Stimulated activated CD4-positive, alpha-beta T cell treated with anti-CD3 and anti-CD28 coated beads, Interleukin-2, amount 100 ng/mL, for 48 hours (primary cell): ENCODE measurements around the gene RNF213.
"Not testable (repeated sequence)": the region's sequence is repeated elsewhere in the genome, so short reads cannot be mapped to it uniquely, and the experiment has no call there.

Experiments used
- DNase-seq, 2 donors: peaks; one replicate each; pipeline ENCODE4 v3.0.0-alpha.2; 2020

Gene RNF213

DNA sequence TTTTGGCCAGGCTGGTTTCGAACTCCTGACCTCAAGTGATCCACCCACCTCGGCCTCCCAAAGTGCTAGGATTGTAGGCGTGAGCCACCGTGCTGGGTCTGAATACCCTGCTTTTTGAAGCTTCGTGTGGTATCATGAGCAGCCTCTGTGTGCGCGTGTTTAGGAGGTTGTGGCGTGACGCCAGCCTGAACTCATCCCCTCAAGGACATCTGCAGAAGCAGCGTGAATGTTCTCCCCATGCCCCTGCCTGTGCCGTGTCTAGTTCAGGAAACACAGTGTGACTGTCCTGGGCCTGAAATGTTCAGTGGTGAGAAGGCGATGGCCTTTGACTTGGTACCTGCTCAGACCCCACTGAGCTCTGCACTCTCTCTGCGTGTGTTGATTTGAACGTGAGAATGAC lies 35.6 kb downstream of the RNF213 start:
- no peak for DNase-seq

DNA sequence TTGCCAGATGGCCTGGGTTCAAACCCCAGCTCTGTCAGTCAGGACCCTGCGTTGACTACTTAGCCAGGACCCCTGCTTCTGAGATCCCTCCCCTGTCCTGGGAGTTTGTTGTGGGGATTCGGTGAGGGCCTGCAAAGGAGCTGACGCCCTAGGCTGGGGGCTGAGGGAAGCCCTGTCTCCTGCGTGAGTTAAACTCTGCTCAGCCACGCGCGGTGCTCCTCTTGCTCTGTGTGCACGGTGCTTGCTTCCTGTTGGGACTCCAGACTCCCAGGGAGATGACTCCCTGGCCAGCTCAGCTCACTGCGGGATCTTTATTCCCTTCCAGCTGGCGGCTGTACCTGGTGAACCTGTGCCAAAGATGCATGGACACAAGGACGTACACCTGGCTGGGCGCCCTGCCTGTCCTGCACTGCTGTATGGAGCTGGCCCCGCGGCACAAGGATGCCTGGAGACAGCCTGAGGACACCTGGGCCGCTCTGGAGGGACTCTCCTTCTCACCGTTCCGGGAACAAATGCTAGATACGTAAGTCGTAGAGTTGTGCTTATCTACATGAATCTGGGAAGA lies 37.4 kb downstream of the RNF213 start:
- DNase-seq = no peak

DNA sequence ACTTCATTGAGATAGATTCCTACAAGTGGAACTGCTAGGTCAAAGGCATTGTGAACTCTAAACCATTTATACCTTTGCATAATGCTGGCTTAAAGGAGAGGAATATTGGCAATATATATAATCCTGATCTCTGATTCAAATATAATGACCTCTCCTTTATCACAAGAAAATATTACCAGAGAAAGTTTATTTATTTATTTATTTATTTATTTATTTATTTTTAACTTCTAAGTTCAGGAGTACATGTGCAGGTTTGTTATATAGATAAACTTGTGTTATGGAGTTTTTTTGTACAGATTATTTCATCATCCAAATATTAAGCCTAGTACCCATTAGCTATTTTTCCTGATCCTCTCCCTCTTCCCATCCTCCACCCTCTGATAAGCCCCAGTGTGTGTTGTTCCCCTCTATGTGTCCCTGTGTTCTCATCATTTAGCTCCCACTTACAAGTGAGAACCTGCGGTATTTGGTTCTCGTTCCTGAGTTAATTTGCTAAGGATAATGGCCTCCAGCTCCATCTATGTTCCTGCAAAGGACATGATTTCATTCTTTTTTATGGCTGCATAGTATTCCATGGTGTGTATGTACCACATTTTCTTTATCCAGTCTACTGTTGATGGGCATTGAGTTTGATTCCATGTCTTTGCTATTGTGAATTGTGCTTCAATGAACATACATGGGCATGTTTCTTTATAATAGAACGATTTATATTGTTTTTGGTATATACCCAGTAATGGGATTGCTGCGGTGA lies 38.9 kb downstream of the RNF213 start:
- not testable (repeated sequence) for DNase-seq

DNA sequence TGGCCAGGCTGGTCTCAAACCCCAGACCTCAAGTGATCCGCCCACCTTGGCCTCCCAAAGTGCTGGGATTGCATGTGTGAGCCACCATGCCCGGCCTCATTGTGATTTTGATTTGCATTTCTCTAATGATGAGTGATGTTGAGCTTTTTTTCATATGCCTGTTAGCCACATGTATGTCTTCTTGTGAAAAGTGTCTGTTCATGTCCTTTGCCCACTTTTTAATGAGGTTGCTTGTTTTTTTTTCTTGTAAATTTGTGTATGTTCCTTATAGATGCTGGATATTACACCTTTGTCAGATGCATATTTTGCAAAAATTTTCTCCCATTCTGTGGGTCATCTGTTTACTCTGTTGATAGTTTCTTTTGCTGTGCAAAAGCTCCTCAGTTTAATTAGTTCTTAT lies 40.1 kb downstream of the RNF213 start:
- DNase-seq = not testable (repeated sequence)

DNA sequence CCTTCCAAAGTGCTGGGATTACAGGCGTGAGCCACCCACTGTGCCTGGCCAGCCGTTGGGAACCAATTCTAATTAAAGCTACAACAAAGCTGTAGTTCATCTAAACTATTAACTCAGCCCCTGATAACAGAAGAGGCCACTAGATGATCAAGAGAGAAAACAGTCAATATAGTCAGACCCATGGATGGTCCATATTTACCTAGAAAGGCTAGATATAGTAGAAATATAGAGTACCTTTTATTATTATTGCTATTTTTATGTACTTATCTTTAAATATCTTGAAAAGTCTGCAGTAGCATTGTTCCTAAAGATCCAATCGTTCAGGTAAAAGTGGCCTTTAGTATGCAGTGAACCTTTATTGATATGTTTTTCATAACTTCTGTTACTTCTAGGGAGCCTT lies 43.2 kb downstream of the RNF213 start:
- DNase-seq = no peak

DNA sequence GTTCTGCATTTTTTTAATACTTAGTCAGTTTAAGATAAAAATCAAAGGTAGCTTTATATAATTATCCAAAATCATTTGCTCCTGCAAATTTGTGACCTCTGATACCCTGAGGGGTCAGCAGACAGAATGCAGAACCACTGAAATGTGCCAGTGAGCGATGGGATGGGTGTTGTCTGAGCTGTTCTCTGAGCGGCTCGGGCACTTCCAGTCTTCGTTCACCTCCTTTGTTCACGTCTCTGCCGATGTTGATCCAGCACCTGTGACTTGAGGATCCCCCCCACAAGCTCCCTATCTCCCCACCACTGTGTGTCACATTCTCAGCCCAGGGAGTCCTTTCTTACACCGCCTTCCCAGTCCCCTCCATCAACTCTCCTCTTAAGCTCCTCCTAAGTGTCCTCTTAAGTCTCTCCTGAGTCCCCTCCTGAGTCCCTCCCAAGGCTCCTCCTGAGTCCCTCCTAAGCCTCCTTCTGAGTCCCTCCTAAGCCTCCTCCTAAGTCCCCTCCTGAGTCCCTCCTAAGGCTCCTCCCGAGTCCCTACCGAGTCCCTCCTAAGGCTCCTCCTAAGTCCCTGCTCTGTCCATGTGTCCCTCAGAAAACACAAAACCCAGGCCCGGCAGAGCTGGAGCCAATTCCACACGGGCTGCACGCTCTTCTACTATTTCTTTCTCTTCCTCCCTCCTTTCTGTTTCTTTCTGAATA lies 47.5 kb downstream of the RNF213 start:
- DNase-seq = no peak

DNA sequence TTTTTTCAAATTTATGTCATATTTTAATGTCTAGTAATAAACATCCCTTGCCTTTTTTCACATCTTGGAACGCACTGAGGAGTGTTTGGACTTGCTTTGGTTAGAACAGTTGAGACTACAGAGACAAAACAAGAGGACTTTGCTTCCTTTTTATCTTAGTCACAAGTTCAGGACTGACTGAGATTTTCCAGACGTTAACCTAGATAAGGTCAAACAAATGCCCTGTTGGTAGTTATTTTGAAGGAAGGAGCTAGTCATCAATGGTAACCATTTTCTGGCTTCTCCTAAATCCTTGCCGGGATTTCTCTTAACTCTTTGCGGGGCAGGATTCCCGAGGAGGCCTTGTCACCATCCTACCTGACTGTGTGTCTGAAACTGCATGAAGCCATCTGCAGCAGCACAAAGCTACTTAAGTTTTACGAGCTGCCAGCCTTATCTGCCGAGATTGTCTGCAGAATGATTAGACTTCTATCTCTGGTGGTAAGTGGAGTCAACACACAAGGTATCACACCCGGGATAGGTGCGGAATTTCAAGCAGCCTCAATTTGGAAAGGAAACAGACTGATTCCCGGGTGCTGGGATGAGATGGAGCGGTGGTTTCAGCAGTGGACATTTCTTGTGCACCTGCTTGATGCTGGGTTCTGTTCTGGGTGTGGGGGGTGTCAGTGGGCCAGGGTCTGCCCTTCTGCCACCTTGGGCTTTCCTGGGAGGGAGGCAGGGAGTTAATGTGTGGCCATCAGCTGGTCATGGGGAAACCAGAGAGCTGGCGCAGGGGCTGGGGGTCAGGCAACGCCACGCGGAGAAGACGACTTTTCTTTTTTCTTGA lies 48.3 kb downstream of the RNF213 start:
- no peak for DNase-seq

DNA sequence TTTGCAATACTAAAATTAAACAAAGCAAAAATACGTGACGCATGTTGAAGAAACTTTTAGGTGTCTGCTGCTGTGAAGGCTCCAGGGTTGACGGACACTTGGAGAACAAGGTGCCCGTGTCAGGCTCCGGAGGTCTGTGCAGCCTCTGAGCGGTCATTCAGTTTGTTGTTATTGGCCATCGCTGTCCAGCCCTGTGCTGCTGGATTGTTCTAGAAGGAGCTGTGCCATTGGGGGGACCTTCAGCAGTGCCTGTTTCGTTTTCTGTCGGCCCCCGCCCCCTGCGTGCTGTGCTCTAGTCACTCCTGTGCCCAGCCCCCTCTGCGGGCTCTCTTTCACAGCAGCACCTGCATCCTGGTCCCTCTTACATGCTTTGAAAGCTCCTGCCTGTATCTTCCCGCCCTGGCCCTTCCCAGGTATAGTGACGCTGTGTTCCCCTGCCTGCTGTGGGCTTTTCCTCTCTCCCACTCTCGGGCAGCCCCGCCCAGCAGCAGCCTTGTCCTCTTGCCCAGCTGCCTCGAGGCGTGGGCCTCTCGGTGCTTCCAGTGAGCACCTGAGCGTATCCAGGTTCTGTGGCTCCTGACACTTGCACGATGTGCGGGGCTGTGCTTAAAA lies 50.7 kb downstream of the RNF213 start:
- DNase-seq = no peak

DNA sequence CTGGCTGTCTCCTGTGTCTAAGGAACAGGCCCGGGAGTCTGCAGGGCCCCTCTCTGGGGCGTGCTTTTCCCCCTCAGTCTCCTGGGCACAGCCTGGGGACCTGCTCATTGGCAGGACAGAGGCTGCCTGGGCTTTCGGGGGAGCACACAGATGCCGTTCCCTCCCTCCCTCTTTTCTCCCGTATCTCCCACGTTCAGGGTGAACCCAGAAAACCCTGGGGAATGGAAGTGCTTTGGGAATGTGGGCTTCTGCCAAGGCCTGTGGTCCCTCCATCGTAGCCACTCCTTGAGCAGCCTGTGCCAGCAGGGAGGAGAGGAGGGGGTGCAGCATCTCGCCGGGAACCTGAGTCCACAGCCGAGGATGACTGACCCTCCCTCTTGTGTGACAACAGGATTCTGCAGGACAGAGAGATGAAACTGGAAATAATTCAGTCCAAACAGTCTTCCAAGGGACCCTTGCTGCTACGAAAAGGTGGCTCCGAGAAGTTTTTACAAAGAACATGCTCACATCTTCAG lies 52.0 kb downstream of the RNF213 start:
- DNase-seq = no peak

DNA sequence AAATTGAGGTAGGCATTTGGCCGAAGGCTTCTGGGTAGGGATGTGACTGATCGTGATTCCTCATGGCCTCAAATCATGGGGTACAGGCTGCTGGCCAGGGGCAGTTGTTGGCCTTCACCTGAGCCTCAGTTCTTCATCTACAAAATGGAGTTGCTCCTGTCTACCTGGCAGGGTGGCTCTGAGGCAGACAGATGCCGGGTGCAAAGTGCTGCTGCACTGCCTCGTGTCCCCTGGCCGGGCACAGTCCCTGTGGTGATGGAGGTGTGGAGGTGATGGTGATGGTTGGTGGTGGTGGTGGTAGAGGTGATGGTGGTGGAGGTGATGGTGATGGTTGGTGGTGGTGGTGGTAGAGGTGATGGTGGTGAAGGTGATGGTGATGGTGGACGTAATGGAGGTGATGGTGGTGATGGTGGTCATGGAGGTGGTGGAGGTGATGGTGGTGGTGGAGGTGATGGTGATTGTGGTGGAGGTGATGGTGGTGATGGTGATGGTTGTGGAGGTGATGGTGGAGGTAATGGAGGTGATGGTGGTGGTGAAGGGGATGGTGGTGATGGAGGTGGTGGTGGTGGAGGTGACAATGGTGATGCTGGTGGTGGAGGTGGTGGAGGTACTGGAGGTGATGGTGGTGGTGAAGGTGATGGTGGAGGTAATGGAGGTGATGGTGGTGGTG lies 52.6 kb downstream of the RNF213 start:
- DNase-seq = no peak

DNA sequence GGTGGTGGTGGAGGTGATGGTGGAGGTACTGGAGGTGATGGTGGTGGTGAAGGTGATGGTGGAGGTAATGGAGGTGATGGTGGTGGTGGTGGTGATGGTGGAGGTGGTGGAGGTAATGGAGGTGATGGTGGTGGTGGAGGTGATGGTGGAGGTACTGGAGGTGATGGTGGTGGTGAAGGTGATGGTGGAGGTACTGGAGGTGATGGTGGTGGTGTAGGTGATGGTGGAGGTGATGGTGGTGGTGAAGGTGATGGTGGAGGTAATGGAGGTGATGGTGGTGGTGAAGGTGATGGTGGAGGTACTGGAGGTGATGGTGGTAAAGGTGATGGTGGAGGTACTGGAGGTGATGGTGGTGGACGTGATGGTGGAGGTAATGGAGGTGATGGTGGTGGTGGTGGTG lies 53.3 kb downstream of the RNF213 start:
- not testable (repeated sequence) for DNase-seq

DNA sequence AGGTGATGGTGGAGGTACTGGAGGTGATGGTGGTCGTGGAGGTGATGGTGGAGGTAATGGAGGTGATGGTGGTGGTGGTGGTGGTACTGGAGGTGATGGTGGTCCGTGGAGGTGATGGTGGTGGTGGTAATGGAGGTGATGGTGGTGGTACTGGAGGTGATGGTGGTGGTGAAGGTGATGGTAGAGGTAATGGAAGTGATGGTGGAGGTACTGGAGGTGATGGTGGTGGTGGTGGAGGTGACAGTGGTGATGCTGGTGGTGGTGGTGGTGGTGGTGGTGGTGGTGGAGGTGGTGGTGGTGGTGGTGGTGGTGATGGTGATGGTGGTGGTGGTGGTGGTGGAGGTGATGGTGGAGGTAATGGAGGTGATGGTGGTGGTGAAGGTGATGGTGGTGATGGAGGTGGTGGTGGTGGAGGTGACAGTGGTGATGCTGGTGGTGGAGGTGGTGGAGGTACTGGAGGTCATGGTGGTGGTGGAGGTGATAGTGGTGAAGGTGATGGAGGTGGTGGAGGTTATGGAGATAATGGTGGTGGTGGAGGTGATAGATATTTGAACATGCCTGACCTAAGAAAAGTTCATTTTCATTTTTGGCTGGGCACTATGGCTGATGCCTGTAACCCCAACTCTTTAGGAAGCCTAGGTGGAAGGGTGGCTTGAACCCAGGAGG lies 55.0 kb downstream of the RNF213 start:
- DNase-seq = no peak

DNA sequence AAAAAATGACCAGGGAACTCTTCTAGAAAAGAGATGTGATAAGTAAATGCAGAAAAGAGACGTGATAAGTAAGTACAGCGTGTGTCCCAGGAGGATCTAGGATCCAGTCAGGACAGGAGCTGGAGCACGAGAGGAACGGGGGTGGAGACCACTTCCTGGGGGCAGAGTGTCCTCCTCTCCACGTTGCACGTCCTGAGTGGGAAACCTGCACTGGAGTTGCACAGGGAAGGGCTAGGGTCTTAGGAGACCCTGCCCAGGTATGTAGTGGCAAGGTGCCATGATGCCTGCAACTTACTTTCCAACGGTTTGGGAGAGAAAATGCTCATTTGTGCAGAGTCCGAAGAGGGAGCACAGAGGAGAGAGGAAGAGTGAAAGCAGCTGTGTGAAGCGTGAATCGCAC lies 55.8 kb downstream of the RNF213 start:
- DNase-seq = no peak

DNA sequence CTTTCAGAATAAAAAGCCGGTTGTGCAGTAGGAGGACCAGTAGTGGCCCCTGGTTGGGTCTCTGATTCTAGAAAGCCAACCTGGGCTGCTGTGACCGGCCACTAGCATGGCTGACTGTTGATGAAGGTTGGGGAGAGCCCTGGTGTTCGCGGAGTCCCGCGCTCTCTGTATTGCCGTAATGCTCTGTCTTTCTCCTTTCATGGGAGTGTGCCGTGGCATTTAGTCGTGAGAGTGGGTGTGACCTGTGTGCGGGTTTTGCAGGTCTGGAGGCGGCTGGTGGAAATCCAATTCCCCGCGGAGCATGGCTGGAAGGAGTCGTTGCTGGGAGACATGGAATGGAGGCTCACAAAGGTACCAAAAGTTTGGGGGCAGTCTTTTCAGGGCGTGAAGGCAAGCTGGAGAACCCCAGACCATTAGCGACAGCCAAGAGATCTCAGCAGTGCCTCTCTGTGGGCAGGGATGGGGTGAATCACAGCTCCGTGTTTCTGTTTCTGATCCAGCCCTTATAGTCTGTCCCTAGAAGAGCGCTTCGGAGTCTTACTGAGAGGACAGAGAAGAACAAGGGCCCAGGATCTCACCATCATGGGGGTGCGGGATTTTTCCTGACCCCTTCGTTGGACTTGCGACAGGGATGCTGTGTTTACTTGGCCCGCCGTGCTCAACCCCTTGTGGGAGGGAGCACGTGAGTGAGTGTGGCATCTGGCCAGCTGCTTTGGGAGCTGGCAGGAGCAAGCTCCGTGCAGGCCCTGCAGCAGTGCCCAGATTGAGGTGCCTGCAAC lies 56.5 kb downstream of the RNF213 start:
- DNase-seq = no peak

DNA sequence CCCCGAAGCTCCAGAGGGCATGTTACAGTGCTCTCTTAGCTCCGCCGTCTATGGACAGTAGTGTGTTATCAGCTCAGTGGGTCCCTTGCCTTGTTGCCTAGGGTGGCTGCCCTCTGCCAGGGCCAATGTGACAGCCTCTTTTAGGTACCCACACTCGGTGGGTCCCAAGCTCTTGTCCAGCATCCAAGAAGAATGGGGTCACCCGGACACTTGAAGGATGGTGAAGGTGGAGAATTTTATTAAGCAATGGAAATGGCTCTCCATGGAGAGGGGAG lies 57.0 kb downstream of the RNF213 start:
- DNase-seq = no peak

DNA sequence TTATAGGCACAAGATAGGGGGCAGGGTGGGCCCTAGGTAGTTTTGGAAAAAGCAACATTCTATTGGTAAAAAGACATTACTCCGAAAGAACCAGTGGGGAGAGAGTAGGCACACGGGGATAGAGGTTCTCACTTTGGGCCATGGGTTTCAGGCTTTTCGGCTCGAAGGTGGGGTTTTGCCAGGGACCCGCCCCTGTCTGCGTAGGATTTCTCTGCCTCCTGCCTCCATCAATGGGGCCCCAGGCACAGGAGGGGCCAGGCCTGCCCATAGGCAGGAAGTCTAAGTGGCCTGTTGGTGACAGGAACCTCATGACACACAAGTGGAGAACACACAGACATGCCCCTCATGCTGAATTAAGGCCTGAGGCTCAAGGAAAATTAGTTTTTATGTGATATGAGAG lies 57.5 kb downstream of the RNF213 start:
- no peak for DNase-seq

DNA sequence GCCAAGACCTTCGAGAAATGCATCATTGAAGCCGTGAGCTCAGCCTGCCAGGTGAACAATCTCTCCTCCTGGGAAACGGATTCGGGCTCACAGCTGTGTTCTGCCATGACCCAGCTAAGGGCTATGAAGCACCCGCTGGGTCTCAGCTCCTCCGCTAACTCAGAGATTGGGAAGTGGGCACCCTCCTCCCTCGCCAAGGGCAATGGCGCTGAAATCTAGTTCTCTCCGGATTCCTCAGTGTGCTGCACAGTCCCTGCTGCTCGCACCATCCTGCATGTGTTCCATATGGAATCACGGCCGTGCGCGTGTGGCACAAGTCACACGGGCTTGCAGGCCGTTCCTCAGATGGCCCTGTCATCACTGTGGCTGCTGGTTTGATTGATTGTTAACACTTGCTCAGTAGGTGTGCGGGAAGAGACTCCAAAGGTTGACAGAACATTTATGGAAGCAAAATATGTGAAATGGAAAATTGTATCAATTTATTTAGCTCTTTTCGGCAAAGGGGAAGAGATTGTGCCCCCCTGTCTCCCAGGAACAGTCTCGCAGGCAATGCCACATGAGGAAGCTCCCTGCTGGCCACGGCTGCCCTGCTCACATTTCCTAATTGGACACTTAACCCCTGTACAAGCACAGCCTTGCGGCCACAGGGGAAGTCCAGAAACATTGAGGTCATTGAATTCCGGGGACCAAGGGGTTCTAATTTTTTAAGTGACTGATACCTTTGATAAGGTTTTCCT lies 58.8 kb downstream of the RNF213 start:
- DNase-seq = no peak

DNA sequence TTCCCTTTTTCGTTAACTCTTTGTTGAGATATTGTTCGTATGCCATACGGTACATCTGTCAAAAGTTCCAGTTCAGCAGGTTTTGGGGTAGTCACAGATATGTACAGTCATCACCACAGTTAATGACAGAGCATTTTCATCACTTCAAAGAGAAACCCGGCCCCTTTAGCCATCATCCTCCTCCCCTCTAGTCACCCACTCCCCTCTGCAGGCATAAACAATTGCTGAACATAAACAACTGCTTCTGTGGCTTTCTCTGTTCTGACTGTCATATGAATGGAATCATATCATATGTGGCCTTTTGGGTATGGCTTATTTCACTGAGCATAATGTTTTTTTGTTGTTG lies 59.3 kb downstream of the RNF213 start:
- DNase-seq = no peak

DNA sequence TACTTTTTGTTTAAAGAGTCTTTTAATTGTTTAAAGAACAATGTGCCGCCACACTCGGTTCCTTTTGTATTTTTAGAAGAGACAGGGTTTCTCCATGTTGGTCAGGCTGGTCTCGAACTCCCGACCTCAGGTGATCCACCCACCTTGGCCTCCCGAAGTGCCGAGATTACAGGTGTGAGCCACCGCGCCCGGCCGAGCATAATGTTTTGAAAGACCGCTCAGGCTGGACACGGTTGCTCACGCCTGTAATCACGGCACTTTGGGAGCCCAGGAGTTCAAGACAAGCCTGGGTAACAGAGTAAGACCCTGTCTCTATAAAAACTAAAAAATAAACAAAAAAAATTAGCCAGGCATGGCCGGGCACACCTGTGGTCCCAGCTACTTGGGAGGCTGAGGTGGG lies 59.8 kb downstream of the RNF213 start:
- DNase-seq = no peak

DNA sequence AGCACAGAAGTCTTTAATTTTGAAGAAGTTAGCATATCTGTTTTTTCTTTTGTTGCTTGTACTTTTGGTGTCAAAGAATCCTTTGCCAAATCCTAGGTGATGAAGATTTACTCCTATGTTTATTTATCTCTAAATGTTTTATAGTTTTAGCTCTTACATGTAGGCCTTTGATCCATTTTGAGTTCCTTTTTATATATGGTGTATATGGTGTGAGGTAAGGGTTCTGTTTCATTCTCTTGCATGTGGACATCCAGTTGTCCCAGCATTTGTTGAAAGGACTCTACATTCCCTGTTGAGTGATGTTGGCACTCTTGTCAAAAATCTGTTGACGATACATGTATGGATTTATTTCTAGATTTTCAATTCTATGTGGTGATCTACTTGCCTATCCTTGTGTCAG lies 62.2 kb downstream of the RNF213 start:
- no peak for DNase-seq
